Measurements from ENCODE around the gene SLC25A18. TPM values are rescaled to one million over a fixed set of nuclear protein-coding genes. Genes with fewer than 3 reads are reported as not detected.

SLC25A18 gene
- polyA plus RNA-seq, 3 donors: 0.10 to 0.11 TPM; not detected in 1

DNA sequence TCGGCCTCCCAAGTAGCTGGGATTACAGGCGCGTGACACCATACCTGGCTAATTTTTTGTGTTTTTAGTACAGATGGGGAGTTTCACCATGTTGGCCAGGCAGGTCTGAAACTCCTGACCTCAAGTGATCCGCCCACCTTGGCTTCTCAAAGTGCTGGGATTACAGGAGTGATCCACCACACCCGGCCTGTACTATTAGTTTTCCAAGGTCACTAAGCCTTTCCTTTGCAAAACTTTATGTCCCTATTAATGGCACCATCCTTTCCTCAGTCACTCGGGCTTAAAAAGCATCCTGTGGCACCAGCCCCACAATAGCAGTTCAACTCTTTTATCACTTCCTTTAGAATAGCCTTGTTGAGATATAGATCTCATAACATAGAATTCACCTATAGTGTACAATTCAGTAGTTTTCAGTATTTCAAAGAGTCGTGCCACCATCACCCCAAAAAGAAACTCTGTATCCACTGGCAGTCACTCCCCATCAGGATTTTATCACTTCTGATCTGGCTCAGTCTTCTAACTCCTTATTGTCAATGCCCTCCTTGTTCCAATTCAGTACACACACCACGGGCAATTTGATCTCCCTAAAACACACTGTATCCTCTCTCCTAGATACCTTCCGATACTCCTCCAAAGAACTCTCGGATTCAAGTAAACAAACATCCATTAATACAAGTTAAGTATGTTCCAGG lies 74.3 kb downstream of the SLC25A18 start:
- WGBS (ENCODE audit: insufficient coverage): 67% methylated on average over 3 of the region's 10 CpGs
- intact Hi-C loops (cut with micrococcal nuclease): loop anchor here (1.0 to 5.0 kb wide), 4 partner anchors 8 to 70 kb away; no protein-coding TSS in a partner anchor
- H3K9ac ChIP-seq (ENCODE audit: insufficient read depth, low read length, poor library complexity, severe bottlenecking): peak overlapping the region; percentile 97

DNA sequence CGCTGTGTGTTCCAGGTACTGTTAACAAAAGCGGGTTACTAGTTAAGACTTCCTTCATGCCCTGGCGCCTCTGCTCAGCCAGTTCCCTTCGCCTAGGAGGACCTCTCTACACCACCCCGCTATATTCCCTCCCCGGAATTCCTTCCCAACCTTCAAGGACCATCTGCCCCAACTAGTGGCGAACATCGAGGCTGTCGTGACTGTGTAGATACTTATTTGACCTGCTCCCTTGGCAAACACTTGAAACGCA lies 74.8 kb downstream of the SLC25A18 start:
- WGBS (ENCODE audit: insufficient coverage): 2% methylated on average over 9 of the region's 10 CpGs
- H3K9me3 Mint-ChIP-seq: peaks cover 0 to 3% (median 0%) of the 10 kb centered on the region in 7 donors
- DNase-seq: no peak
- H3K4me3 Mint-ChIP-seq: peak overlapping the region; percentile 91 to 98
- intact Hi-C loops (cut with micrococcal nuclease): loop anchor here (1.0 to 5.0 kb wide), 4 partner anchors 9 to 69 kb away; no protein-coding TSS in a partner anchor
- H3K4me1 ChIP-seq (ENCODE audit: control insufficient read depth in 1 of 2, insufficient read depth in 2 of 2, low read length in 2 of 2): peaks cover 32 to 41% of the 10 kb centered on the region in 2 donors
- H3K27me3 ChIP-seq (ENCODE audit: control insufficient read depth in 2 of 2, insufficient read depth in 2 of 2, low read length in 2 of 2): no peaks in the 10 kb centered on the region
- TF ChIP-seq, protein P1, sequence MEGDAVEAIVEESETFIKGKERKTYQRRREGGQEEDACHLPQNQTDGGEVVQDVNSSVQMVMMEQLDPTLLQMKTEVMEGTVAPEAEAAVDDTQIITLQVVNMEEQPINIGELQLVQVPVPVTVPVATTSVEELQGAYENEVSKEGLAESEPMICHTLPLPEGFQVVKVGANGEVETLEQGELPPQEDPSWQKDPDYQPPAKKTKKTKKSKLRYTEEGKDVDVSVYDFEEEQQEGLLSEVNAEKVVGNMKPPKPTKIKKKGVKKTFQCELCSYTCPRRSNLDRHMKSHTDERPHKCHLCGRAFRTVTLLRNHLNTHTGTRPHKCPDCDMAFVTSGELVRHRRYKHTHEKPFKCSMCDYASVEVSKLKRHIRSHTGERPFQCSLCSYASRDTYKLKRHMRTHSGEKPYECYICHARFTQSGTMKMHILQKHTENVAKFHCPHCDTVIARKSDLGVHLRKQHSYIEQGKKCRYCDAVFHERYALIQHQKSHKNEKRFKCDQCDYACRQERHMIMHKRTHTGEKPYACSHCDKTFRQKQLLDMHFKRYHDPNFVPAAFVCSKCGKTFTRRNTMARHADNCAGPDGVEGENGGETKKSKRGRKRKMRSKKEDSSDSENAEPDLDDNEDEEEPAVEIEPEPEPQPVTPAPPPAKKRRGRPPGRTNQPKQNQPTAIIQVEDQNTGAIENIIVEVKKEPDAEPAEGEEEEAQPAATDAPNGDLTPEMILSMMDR (IDR thresholded peaks at IDR 0.05): no peak
- H3K27ac ChIP-seq (ENCODE audit: low read depth in 1 of 2, low read length in 2 of 2): peak overlapping the region; percentile 97 to 98
- H3K36me3 Mint-ChIP-seq: peaks cover 9 to 10% of the 10 kb centered on the region in 2 donors
- peak overlapping the region; percentile 98 to 100 (median 99) for H3K27ac Mint-ChIP-seq
- no peaks in the 10 kb centered on the region for H3K36me3 ChIP-seq (replicated peaks in 1 of 2; ENCODE audit: control insufficient read depth in 1 of 2, insufficient read depth in 2 of 2, low read length in 2 of 2)
- peak overlapping the region; percentile 90 for H3K4me2 ChIP-seq (replicated peaks; ENCODE audit: extremely low read depth, low read length, poor library complexity, severe bottlenecking)
- peaks cover 44% of the 10 kb centered on the region for H3K79me2 ChIP-seq (ENCODE audit: insufficient read depth, low read length)
- no peaks in the 10 kb centered on the region for H3K27me3 Mint-ChIP-seq (ENCODE audit: low read depth in 3 of 3)
- H3K9ac ChIP-seq (ENCODE audit: insufficient read depth, low read length, poor library complexity, severe bottlenecking): peak overlapping the region; percentile 97
- H3K4me1 Mint-ChIP-seq: peaks cover 39% of the 10 kb centered on the region
- no peaks in the 10 kb centered on the region for H3K9me3 ChIP-seq (replicated peaks in 1 of 2; ENCODE audit: control insufficient read depth in 1 of 2, insufficient read depth in 1 of 2, low read length in 2 of 2)
- H3K4me3 ChIP-seq (replicated peaks in 1 of 3; ENCODE audit: low read depth in 2 of 3, low read length in 3 of 3): peak overlapping the region; percentile 77 to 89 (median 84)
- H4K20me1 ChIP-seq (ENCODE audit: insufficient read depth, low read length): no peaks in the 10 kb centered on the region
- peak overlapping the region; percentile 88 for H2AFZ ChIP-seq (ENCODE audit: insufficient read depth, low read depth, low read length, poor library complexity, severe bottlenecking)

More for the DNA sequence above, 74.3 kb downstream of the SLC25A18 start:
- Mint-ChIP-seq H3K27ac (peak overlapping the region; percentile 98 to 100 (median 99)), H3K4me3 (peak overlapping the region; percentile 91 to 98), H3K36me3 (peaks cover 8 to 9% of the 10 kb centered on the region in 2 donors), H3K4me1 (peaks cover 34% of the 10 kb centered on the region), H3K27me3 (ENCODE audit: low read depth in 3 of 3) (no peaks in the 10 kb centered on the region), H3K9me3 (peaks cover 0 to 2% (median 0%) of the 10 kb centered on the region in 7 donors)
- peak overlapping the region; percentile 88 for H2AFZ ChIP-seq (ENCODE audit: insufficient read depth, low read depth, low read length, poor library complexity, severe bottlenecking)
- DNase-seq: no peak
- peaks cover 40% of the 10 kb centered on the region for H3K79me2 ChIP-seq (ENCODE audit: insufficient read depth, low read length)
- no peaks in the 10 kb centered on the region for H3K27me3 ChIP-seq (ENCODE audit: control insufficient read depth in 2 of 2, insufficient read depth in 2 of 2, low read length in 2 of 2)
- peaks cover 28 to 36% of the 10 kb centered on the region in 2 donors for H3K4me1 ChIP-seq (ENCODE audit: control insufficient read depth in 1 of 2, insufficient read depth in 2 of 2, low read length in 2 of 2)
- peak overlapping the region; percentile 90 for H3K4me2 ChIP-seq (replicated peaks; ENCODE audit: extremely low read depth, low read length, poor library complexity, severe bottlenecking)
- no peaks in the 10 kb centered on the region for H4K20me1 ChIP-seq (ENCODE audit: insufficient read depth, low read length)
- H3K27ac ChIP-seq (ENCODE audit: low read depth in 1 of 2, low read length in 2 of 2): peak overlapping the region; percentile 97 to 98
- peak overlapping the region; percentile 77 to 89 (median 84) for H3K4me3 ChIP-seq (replicated peaks in 1 of 3; ENCODE audit: low read depth in 2 of 3, low read length in 3 of 3)
- TF ChIP-seq, protein P1 (IDR thresholded peaks at IDR 0.05): no peak
- H3K36me3 ChIP-seq (replicated peaks in 1 of 2; ENCODE audit: control insufficient read depth in 1 of 2, insufficient read depth in 2 of 2, low read length in 2 of 2): no peaks in the 10 kb centered on the region
- no peaks in the 10 kb centered on the region for H3K9me3 ChIP-seq (replicated peaks in 1 of 2; ENCODE audit: control insufficient read depth in 1 of 2, insufficient read depth in 1 of 2, low read length in 2 of 2)
